Lung microvascular endothelial cell (primary cell): ENCODE measurements around the gene C11orf21. TPM values are rescaled to one million over a fixed set of nuclear protein-coding genes. Genes with fewer than 3 reads are reported as not detected.

Experiments
- DNase-seq, 2 donors: peaks; one replicate each; pipeline versions ENCODE4 v3.0.0 to v3.0.0-alpha.2; 2010; ENCODE audit warnings: low read depth in 2 of 2
- total RNA-seq: library from RNA; depleted of rRNA; stranded (reverse); fragments of >200 nt; gene quantifications from 2 replicates; pipeline ENCODE4 v1.2.1, GENCODE V29; 2014

The C11orf21 gene
- total RNA-seq, 1 donor from 2014 or later = not detected

GRCh38 chr11:2320568-2321310, 19.0 kb upstream of the C11orf21 start:
- DNase-seq = no peak

GRCh38 chr11:2319791-2320472, 18.2 kb upstream of the C11orf21 start:
- no peak for DNase-seq

DNA sequence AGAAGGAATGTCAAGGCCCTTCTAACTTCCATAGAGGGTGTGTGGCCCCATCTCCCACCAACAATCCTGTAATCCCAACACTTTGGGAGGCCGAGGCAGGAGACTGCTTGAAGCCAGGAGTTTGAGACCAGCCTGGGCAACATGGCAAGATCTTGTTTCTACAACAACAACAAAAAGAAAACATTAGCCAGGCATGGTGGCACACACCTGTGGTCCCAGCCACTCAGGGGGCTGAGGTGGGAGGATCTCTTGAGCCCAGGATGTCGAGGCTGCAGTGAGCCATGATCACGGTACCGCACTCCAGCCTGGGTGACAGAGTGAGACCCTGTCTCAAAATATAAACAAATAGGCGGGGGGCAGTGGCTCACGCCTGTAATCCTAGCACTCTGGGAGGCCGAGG, 17.0 kb upstream of the C11orf21 start:
- no peak for DNase-seq

GRCh38 chr11:2318123-2318522, 16.4 kb upstream of the C11orf21 start:
- DNase-seq = no peak

- no peak for DNase-seq
Measured at GRCh38 chr11:2317354-2318050, 15.8 kb upstream of the C11orf21 start.

- no peak for DNase-seq
Measured at GRCh38 chr11:2316963-2317244, 15.2 kb upstream of the C11orf21 start.

GRCh38 chr11:2316169-2316962, 14.6 kb upstream of the C11orf21 start:
- DNase-seq = no peak

DNA sequence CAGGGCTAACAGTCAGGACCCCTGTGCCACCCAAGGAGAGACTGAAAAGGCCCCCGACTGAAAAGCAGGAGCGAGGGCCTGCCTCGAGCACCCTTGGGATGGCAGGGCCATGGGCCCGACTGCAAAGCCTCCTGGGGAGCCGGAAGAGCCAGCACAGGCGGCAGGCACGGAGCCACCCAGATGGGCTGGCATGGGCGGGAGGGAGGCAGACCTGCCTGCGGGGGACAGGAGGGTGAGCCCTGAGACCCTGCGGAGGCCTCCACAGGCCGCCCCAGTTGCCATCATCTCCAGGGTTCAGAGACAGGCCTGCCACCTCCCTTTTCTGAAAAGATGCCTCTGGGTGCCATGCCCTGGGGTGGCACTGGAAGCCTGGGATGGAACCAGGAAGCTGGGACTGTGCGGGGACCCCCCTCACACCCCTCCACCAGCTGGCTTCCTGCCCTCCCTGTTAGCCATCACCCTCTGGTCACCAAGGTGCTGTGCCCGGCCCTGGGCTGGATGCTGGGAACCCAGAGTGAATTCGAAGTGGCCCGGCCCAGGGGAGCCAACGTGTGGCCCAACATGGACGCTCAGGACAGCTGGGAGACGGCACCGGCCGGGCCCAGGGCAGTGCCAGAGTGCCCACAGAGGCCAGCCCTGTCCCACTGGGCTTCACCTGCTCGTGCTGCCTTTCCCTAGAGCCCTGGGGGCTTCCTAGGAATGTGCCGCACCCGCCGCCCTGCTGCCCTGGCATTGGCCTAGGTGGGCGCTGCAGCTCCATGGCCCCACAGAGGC, 13.9 kb upstream of the C11orf21 start:
- no peak for DNase-seq

DNA sequence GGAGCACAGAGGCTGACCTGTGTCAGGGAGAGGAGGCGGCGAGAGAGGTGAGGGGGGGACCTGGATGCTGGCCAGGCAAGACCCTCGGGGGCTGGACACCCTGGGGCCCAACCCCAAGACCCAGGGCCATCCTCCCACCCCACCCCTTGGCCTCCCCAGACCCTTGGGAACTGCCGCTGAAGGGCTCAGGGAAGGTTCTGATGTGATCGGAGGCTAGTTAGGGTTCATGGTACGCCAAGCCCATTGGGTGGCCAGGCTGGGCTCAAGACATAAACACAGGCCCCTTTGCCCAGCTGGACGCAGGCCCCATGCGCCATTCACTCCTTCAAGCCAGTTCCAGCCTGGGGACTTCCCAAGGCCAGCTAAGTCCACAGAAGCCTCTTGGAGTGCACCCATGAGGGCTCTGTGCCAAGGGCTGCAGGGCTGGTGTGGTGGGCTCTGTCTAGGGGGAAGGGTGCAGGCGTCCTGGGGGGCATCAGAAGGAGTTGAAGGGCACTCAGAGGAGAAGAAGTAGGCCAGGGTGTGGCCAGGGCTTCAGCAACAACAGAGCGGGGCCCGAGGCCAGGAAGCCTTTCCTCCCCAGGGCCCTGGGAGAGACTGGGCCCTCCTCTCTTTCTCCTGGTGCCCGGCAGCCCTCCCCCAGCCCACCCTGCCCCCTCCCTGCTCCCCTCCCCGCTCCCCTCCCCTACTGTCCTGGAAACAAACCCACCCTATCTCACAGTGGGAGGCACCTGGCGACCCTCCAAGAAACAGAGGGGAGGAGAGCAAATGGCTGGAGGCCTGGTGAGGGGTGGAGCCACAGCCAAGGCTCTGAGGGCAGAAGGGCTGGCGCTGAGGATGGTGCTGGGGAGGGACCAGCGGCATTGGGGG, 13.0 kb upstream of the C11orf21 start:
- peak in 1 of 2 donors; percentile 53 for DNase-seq

- no peak for DNase-seq
Measured at GRCh38 chr11:2314136-2314524, 12.4 kb upstream of the C11orf21 start.

- DNase-seq = peak in 1 of 2 donors; percentile 51
Measured at GRCh38 chr11:2313051-2313951, 11.6 kb upstream of the C11orf21 start.

DNA sequence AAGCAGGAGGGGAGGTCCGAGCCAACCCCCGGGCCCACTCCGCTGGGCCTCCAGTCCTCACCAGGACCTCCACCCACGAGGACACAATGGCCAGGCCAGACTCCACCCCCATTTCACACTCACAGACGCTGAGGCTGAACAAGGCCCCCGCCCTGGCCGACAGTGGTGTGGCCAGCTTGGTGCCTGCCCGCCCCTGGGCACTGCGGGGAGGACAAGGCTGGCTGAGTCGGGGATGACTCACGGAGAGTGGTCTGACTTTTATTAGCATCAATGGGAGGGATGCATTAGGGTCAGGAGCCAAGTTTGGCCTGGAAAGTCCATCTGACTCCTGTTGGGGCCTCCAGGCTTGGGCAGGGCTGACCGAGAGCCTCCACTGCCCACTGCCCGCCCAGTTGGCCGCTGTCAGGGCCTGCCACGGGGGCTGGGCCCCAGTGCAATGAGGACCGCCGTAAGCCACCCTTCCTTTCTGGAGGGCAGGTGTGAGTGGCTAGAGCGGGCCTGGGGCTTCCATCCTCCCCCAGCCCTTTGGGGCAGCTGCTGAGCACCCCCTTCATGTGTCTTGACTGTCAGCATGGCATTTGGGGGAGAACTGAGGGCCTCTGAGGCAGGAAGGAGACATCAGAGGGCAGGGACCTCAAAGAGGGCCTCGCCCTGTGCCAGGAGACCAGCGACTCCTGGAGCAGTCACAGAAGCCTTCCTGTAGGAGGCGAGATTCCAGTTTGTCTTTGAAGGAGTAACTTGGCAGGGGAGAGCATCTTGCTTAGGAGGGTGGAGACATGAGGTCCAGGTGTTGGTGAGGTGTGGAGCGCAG, 10.7 kb upstream of the C11orf21 start:
- peak in 1 of 2 donors; percentile 14 for DNase-seq

DNA sequence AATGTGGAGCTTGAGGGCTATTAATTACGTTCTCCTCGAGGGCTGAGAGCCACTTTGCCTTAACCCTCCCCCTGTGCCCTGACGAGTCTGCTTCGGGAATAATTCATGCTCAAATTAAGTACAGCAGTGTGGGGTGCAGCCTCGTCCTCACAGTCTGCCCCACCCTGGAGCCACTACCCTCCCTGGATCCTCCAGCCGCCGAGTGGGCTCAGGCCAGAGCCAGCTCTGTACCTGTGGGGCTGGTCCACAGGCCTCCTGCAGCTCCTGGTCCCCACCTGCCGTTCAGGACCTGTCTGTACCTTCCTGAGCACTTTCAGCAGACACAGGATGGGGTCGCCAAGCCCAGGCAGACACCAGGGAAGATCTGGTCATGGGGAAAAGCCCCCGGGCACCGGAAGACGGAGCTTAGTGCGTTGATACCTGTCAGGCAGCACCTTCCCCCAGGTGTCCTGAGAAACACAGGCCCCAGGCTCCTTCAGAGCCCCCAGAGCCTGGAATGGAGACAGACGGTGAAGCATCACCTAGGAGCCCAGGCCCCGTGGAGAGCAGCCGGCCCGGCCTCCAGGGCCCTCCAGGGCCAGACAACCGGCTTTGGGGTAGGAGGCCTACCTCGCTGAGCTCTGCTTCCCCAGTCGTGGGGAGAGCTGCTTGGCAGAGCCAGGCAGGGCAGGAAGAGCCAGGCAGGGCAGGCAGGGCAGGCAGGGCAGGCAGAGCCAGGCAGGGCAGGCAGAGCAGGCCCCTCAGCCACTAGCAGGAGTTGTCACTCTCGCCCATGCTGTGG, 9.8 kb upstream of the C11orf21 start:
- DNase-seq = no peak

DNA sequence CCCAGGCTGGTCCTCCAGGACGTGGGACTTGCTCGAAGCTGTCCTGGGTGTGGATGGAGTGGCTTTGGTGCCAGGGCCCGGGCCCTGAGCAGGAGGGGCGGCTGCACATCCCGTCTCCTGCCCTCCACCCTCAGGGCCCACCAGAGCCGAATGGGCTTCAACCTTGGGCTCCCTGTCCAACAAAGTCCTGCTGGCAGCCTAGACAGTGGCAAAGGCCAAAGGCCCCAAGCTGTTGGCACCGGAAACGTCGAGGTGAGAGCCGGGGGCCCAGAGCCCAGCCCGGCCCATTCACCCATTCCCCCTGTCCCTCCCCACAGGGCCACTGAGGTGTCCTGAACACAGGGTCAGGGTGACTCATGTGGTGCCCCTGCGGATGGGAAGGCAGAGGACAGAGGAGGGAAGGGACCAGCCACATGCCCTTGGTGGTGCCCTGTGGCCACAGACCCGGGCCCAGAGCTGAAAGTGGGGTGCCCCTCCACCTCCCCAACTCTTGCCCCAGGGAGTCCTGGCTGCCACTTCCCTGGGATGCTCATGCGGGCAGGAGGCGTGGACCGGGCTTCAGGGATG, 9.2 kb upstream of the C11orf21 start:
- no peak for DNase-seq

DNA sequence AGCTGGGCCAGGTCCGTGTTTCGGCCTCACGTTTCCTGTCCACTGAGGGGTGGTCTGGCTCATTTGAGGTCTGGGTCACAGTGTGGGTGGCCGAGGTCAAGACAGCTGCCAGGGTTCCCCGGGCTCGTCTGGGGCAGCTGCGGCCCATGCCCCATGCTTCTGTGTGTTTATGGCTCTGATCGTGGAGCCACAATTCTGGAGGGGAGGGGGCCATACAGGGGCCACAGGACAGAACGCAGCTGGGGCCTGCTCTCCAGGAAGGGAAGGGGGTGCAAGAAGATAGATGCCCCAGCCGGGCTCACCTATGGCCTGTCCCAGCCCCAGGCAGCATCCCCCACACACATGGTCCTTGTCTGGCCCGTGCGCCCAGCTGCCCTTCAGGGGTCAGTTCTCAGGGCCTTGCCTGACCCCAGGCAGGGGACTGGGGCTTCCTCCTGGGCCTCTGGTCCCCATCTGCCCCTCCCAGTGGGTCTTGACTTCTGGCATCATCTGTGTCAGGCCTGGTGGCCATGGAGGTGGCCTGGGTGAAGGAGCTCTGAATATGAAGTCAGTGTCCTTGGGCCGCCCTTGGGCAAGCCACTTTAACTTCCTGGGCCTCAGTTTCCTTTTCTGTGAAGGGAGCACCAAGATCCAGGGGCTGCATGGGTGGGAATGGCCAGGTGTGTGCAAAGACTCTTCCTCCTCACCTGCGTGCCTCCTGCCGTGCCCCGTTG, 8.5 kb upstream of the C11orf21 start:
- DNase-seq = no peak

DNA sequence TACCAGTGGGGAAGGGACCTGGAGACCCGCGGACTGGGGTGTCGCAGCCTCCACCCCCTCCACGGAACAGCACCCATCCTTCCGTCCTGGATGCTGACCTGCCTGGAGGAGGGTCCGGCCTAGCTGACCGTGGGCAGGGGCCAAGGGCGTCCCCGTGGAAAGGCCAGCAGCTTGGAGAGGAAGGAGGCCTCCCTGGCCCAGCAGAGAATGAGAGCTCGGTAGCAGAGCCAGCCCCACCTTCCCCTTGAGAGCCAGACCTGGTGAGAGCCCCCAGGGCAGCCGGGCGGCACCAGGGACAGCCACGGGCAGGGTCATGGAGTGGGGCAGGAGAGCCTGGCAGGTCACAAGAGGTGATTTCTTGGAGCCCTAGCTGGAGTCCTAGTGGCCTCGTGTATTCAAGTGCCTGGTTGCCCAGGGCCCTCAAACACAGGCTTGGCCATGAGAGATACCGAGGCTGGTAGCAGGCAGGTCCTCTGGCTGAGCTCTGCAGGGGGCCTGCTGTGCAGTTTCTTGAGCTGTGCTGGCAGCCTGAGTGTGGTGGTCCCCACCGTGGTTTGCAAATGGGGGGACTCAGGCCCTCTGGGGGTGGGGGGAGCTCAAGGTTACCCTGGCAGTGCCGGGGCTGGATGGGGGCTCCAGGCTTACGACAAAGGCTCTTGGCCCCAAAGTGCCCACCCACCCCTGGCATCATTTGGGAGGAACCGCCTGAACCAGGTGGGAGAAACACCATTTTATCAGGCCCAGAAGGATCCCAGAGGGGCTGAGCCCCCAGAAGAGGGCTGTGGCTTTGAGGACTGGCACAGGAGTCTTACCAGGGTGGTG, 7.7 kb upstream of the C11orf21 start:
- no peak for DNase-seq
